Fibroblast of lung (primary cell): Measurements from ENCODE around the gene LOXL3. TPM values are rescaled to one million over a fixed set of nuclear protein-coding genes. Genes with fewer than 3 reads are reported as not detected.

ENCODE experiments used
- DNase-seq, 2 donors: peaks; one replicate each; pipeline versions ENCODE4 v3.0.0 to v3.0.0-alpha.2; 2010; ENCODE audit warnings: low read depth in 2 of 2
- H2AFZ ChIP-seq: 2 replicates; pipeline ENCODE4 v1.5.1; 2012; ENCODE audit warnings: low read length, control low read depth, inconsistent platforms
- H3K27ac ChIP-seq: 2 replicates; pipeline ENCODE4 v1.5.1; 2011; ENCODE audit warnings: low read length, control low read depth; ENCODE audit not compliant: insufficient read depth
- H3K27me3 ChIP-seq: 2 replicates; pipeline ENCODE4 v1.5.1; 2011; ENCODE audit warnings: mild to moderate bottlenecking, low read length; ENCODE audit not compliant: control insufficient read depth, insufficient read depth
- H3K36me3 ChIP-seq: 2 replicates; pipeline ENCODE4 v1.5.1; 2011; ENCODE audit warnings: low read length; ENCODE audit not compliant: control insufficient read depth, insufficient read depth
- H3K4me1 ChIP-seq: 2 replicates; pipeline ENCODE4 v1.5.1; 2011; ENCODE audit warnings: low read length; ENCODE audit not compliant: control insufficient read depth, insufficient read depth; ENCODE audit errors: extremely low read depth
- H3K4me2 ChIP-seq: 2 replicates; pipeline ENCODE4 v1.5.1; 2011; ENCODE audit warnings: low read length, control low read depth; ENCODE audit not compliant: insufficient read depth; ENCODE audit errors: extremely low read depth
- H3K4me3 ChIP-seq, 4 experiments: fragments of 200-600 bp in 1 of 4; sonication (generic) in 1 of 4; replicated peaks in 1 of 4; 2 replicates each; pipeline ENCODE4 v1.5.1; 2011 to 2016; ENCODE audit warnings: low read length in 4 of 4, low read depth in 3 of 4, mild to moderate bottlenecking in 3 of 4, control low read depth in 2 of 4, inconsistent platforms in 1 of 4, mixed read lengths in 1 of 4; ENCODE audit not compliant: insufficient read depth in 1 of 4; ENCODE audit errors: control extremely low read depth in 1 of 4
- H3K79me2 ChIP-seq: 2 replicates; pipeline ENCODE4 v1.5.1; 2012; ENCODE audit warnings: mild to moderate bottlenecking, low read length, inconsistent platforms; ENCODE audit not compliant: control insufficient read depth, insufficient read depth
- H3K9ac ChIP-seq: 2 replicates; pipeline ENCODE4 v1.5.1; 2011; ENCODE audit warnings: mild to moderate bottlenecking, low read length, control low read depth; ENCODE audit not compliant: insufficient read depth
- H3K9me3 ChIP-seq: 2 replicates; pipeline ENCODE4 v1.5.1; 2012; ENCODE audit warnings: low read depth, low read length; ENCODE audit not compliant: control insufficient read depth, insufficient read depth
- H4K20me1 ChIP-seq: 2 replicates; pipeline ENCODE4 v1.5.1; 2011; ENCODE audit warnings: low read length; ENCODE audit not compliant: control insufficient read depth, insufficient read depth; ENCODE audit errors: extremely low read depth
- EZH2 ChIP-seq: IDR thresholded peaks from 2 replicates; pipeline ENCODE4 v1.5.1; 2012; ENCODE audit warnings: low read length, control low read depth, mild to moderate bottlenecking; ENCODE audit errors: missing control alignments
- polyA plus RNA-seq, 2 donors: library from polyadenylated mRNA; depleted of rRNA in 1 of 2; stranded (reverse) in 1 of 2; unstranded in 1 of 2; fragments of >200 nt; gene quantifications; 2 replicates each; pipeline ENCODE4 v1.2.1, GENCODE V29; 2011 to 2012; ENCODE audit warnings: missing spikeins in 1 of 2
- total RNA-seq: library from RNA; depleted of rRNA; stranded (reverse); fragments of >200 nt; gene quantifications from 2 replicates; pipeline ENCODE4 v1.2.1, GENCODE V29; 2014
- TF ChIP-seq, protein P1 (sequence below), 2 donors: IDR thresholded peaks in 1 of 2; conservative IDR thresholded peaks in 1 of 2; 1 replicate in 1 of 2; 2 replicates in 1 of 2; pipeline ENCODE4 v1.5.1; 2011 to 2012; ENCODE audit warnings: low read length in 2 of 2, control low read depth in 1 of 2, inconsistent platforms in 1 of 2, low read depth in 1 of 2, mild to moderate bottlenecking in 1 of 2

Gene LOXL3
- total and polyA plus RNA-seq, 2 donors (not counting 1 experiment from before 2014, with no cell fraction given): 20.6 to 26.4 TPM

DNA sequence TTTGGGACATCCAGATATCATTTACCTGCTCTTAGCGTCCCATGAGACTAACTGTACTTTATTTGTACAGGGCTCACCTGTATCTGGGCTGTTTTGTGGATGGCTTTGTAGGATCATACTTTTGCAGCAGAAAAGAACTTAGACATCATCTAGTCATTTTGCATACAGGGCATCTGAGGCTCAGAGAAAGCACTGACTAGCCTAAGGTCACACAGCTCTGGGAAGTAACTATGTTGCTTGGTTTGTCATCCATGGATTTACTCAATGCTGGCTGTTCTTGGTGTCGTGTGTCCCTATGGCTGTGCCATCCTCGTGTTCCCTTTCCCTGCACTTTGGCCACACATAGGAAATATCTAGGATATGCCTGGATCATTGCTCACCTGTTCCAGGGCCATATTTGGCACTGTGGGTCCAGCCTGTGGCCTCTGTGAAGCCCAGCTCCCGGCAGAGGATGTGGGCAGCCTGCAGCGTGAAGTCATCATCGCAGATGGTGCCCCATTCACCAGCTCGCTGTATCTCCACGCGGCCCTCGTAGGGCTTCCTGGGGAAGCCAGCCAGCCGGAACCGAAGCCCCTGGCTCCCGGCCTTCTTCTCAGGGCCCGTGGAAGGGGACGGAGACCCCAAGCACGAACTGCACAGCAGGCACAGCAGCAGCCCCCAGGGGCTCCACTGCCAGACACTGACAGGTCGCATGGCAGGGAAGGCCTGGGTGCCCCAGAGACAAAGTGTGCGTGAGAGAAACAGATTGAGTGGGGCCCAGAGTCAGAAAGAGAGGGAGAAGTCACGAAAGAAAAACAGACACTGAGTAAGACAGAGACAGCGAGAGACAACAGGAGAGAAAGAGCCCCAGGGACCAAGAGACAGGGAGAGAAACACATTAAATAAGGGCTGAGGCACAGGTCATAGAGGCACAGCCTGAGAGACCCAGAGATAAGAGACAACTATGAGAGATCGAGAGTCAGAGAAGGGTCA is 1.5 kb downstream of the LOXL3 start:
- H3K4me2 ChIP-seq: peak overlapping the region; percentile 84
- H3K79me2 ChIP-seq: peaks cover 3% of the 10 kb centered on the region
- no peaks in the 10 kb centered on the region for H4K20me1 ChIP-seq
- no peak for DNase-seq
- peak overlapping the region in 3 of 4 experiments; percentile 63 to 98 (median 64) for H3K4me3 ChIP-seq
- no peaks in the 10 kb centered on the region for H3K9me3 ChIP-seq
- H3K9ac ChIP-seq: no peak overlapping the region
- no peak overlapping the region for H3K27ac ChIP-seq
- peaks cover 7% of the 10 kb centered on the region for H3K4me1 ChIP-seq
- H3K36me3 ChIP-seq: peaks cover 4% of the 10 kb centered on the region
- no peak overlapping the region for H2AFZ ChIP-seq
- TF ChIP-seq, protein P1, sequence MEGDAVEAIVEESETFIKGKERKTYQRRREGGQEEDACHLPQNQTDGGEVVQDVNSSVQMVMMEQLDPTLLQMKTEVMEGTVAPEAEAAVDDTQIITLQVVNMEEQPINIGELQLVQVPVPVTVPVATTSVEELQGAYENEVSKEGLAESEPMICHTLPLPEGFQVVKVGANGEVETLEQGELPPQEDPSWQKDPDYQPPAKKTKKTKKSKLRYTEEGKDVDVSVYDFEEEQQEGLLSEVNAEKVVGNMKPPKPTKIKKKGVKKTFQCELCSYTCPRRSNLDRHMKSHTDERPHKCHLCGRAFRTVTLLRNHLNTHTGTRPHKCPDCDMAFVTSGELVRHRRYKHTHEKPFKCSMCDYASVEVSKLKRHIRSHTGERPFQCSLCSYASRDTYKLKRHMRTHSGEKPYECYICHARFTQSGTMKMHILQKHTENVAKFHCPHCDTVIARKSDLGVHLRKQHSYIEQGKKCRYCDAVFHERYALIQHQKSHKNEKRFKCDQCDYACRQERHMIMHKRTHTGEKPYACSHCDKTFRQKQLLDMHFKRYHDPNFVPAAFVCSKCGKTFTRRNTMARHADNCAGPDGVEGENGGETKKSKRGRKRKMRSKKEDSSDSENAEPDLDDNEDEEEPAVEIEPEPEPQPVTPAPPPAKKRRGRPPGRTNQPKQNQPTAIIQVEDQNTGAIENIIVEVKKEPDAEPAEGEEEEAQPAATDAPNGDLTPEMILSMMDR (conservative IDR thresholded peaks at IDR 0.05 in 1 of 2, IDR thresholded peaks at IDR 0.05 in 1 of 2; ENCODE audit: low read depth in 1 of 2, low read length in 2 of 2): no peak
- no peak for TF ChIP-seq EZH2
- no peaks in the 10 kb centered on the region for H3K27me3 ChIP-seq

DNA sequence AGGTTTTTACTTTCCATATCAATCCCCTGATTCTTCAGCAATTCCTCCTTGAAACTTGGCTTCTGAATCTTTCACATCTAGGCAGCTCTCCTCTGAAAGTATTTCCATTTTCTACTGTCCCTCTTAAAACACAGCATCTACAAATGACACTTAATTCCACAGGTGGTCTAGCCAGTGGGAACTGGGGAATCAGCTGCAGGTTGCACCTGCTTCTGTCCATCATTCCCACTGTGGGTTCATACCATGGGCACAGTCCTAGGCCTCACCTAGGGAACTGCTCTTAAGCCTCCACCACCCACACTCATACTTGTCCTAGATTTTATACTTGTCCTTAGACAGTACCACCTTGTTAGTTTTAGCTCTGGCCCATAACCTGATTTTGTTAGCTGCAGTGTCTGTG is 2.2 kb downstream of the LOXL3 start:
- Histone ChIP-seq H3K27ac (no peak overlapping the region), H3K27me3 (no peaks in the 10 kb centered on the region), H3K79me2 (peaks cover 3% of the 10 kb centered on the region), H4K20me1 (no peaks in the 10 kb centered on the region), H3K9ac (no peak overlapping the region), H3K36me3 (peaks cover 3% of the 10 kb centered on the region), H3K4me2 (no peak overlapping the region), H3K4me1 (peaks cover 7% of the 10 kb centered on the region), H3K9me3 (no peaks in the 10 kb centered on the region), H2AFZ (no peak overlapping the region), H3K4me3 (no peak overlapping the region)
- DNase-seq: no peak
- no peak for TF ChIP-seq EZH2
- TF ChIP-seq, protein P1 (conservative IDR thresholded peaks at IDR 0.05 in 1 of 2, IDR thresholded peaks at IDR 0.05 in 1 of 2; ENCODE audit: low read depth in 1 of 2, low read length in 2 of 2): no peak

DNA sequence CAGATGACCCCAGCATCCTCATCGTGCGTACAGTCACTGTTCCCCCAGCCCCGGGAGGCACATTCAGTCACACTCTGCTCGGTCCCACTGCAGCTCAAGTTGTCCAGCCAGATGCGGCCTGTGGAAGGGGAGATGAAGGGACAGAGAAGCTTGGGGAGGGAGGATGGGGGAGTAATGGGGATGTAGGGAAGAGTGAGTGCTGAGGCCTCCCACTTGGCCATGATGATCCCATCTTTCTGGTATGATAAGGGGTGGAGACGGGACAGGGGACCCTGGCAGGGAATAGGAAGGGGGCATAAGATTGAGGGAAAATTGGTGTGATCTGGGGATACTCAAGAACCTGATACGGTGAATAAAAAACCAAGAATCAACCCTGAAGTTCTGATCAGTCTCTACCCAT is 3.5 kb downstream of the LOXL3 start:
- H3K9ac ChIP-seq: no peak overlapping the region
- H3K36me3 ChIP-seq: no peaks in the 10 kb centered on the region
- no peak overlapping the region for H3K4me3 ChIP-seq
- H2AFZ ChIP-seq: no peak overlapping the region
- H3K4me2 ChIP-seq: no peak overlapping the region
- TF ChIP-seq, protein P1 (conservative IDR thresholded peaks at IDR 0.05 in 1 of 2, IDR thresholded peaks at IDR 0.05 in 1 of 2; ENCODE audit: low read depth in 1 of 2, low read length in 2 of 2): no peak
- no peak for TF ChIP-seq EZH2
- H3K27ac ChIP-seq: no peak overlapping the region
- H3K79me2 ChIP-seq: peaks cover 2% of the 10 kb centered on the region
- H4K20me1 ChIP-seq: no peaks in the 10 kb centered on the region
- DNase-seq: no peak
- no peaks in the 10 kb centered on the region for H3K9me3 ChIP-seq
- peaks cover 3% of the 10 kb centered on the region for H3K4me1 ChIP-seq
- H3K27me3 ChIP-seq: no peaks in the 10 kb centered on the region
